T-helper 1 cell treated with Interleukin-12 subunit alpha and Interleukin-12 subunit beta and Interleukin-4 antibody, amounts not matched to agents 30 ng/mL and 1 ng/mL, for 36 hours (primary cell): ENCODE measurements around the gene GPR108. TPM values are rescaled to one million over a fixed set of nuclear protein-coding genes. Genes with fewer than 3 reads are reported as not detected.

Source experiments
- intact Hi-C: fragments of 100-400 bp; cut with micrococcal nuclease; formaldehyde crosslinking; loops from one replicate; pipeline ENCODE4 v1.15.1; 2024
- total RNA-seq: library from RNA; stranded (reverse); gene quantifications from 2 replicates; pipeline ENCODE4 v1.2.3, GENCODE V29; 2022

The GPR108 gene
- total RNA-seq, 1 donor from 2014 or later, result 100.0 TPM

DNA sequence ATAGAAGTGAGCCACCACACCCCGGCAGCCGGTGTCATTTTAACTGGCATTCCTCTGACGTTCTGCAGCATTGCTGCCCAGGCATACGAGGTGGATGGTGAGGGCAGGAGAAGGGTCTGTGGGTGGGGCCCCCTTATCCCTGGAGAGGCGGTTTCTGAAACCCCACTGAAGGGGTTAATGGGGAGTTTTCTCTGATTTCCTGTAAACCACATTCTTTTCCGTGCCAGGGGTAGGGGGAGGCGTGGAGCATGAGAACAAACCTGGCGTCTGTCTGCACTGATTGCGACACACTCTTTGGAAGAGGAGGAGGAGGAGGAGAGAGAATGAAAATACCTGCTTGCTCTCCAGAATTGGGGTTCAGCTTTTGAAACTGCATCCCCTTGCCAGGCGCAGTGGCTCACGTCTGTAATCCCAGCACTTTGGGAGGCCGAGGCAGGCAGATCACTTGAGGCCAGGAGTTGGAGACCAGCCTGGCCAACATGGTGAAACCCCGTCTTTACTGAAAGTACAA is 14.2 kb downstream of the GPR108 start:
- intact Hi-C loops, result no loop called here

DNA sequence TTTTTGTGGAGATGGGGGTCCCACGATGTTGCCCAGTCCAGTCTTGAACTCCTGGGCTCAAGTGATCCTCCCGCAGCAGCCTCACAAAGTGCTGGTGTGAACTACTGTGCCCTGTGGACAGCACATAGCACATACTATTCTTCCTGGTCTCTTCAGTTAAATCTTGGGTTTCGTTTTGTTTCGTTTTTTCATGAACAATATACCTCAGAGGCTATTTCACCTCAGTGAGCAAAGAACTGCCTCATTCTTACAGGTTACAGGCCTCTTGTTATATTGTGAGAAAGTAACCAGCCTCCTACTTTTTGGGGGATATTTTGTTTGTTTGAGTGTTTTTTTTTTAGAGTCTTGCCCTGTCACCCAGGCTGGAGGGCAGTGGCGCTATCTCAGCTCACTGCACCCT is 15.6 kb downstream of the GPR108 start:
- intact Hi-C loops, result no loop called here

DNA sequence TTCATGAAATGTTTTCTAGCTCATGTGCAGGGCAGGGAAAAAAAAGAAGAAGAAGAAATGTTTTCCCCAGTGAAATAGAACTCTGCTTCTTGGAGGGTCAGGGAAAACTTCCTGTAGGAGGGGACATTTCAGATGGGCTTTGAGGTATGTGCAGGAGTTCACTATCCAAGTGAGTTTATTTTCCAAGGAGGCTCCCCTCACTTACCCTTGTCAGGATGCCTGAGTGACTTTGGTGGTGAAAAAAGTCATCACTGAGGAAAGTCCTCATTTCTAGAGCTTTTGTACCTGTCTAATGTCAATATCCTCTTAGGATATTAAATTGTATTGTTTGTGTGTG is 16.3 kb downstream of the GPR108 start:
- intact Hi-C loops, result no loop called here

DNA sequence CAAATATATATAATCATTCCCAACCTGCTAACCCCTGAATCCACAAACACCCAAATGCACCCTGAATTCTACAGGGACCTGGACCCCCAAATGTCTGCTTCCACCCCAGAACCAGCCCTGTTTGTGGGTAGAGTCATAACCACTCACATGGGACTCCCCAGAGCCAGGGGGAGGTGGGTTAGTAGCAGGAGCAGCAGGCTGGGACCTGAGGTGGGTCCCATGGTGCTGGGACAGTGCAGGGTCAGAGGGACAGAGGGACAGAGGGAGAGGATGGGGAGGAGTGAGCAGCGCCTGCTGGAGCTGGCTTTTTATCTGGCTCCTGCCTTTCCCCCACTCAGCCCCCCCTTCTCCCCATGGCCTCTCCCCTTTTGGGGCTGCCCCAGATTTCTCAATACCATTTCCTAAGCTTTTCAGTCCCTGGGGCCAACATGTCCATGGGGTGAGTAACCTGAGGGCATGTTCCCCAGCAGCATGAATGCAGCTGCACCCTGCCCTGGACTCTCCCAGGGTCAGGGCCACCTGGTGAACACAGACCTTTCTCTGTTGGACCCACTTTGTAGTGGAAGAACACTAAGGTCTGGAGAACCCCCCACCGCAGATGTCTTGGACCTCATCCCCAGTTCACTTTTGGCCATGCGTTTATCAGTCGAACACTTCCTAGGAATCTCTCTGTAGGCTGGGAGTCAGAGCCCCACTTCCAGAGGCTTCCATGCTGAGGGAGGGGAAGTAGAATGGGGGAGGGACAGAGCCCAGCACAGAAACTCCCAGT is 16.8 kb downstream of the GPR108 start, which contains the start of gene C3:
Gene C3 (minus strand): TSS at position 282 of the 769 bp plus-strand sequence. CDS start 61 bp downstream, at position 221.
- intact Hi-C loops, result no loop called here

DNA sequence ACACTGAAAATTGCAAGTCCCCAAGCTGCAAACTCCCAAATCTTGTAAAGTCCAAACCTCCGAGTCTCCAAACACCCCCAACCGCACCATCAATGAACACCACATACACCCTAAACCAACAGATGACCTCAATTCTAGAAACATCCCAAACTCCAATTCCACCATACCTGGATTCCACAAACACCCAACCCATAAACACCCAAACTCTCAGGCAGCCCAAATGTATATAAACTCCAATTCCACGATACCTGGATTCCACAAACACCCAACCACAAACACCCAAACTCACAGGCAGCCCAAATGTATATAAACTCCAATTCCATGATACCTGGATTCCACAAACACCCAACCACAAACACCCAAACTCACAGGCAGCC is 17.4 kb downstream of the GPR108 start:
- intact Hi-C loops, result loop anchor here (1.0 to 5.0 kb wide), 4 partner anchors 16 to 203 kb away; no protein-coding TSS in a partner anchor

DNA sequence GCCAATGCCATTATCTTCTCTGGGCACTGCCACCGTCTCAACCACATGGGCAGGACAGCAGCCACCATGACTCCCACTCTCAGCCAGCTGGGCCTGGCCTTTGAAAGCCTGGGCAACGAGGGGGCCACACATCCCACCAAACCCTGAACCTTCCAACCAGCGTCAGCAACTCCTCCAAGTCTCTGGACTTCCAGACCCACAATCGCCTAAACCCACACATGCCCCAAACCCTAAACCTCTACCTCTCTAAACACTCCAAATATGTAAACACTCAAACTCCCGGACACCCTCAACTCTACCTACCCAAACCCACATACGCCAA is 17.9 kb downstream of the GPR108 start:
- intact Hi-C loops, result loop anchor here (1.0 to 5.0 kb wide), 4 partner anchors 17 to 202 kb away; no protein-coding TSS in a partner anchor

DNA sequence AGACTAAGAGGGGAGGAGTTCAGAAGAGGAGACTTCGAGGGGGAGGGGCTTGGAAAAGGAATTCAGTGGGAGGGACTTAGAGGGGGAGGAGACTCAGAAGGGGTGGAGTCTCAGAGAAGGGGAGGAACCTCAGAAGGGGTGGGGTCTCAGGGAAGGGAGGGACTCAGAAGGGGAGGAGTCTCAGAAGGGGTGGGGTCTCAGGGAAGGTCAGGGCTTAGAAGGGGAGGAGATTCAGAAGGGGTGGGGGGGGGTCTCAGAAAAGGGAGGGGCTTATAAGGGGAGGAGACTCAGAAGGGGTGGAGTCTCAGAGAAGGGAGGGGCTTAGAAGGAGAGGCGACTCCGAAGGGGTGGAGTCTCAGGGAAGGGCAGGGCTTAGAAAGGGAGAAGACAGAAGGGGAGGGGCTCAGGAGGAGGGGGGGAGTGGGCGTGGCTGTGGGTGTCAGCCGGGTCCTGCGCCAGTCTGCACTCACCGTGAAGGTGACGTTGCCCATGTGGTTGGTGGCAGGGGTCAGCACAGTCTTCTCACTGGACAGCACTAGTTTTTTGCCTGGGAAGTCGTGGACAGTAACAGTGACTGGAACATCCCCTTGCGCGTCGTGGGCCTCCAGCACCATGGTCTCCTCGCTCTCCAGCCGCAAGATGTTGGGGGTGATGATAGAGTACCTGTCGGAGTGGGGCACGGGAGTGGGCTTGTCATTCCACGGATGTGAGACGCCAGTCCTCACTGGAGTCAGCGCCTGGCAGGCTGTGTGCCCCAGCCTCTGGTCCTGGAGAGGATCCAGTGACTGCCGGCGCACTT is 18.4 kb downstream of the GPR108 start:
- intact Hi-C loops, result loop anchor here (1.0 to 5.0 kb wide), 6 partner anchors 17 to 202 kb away; partner anchors contain the start of gene SH2D3A

DNA sequence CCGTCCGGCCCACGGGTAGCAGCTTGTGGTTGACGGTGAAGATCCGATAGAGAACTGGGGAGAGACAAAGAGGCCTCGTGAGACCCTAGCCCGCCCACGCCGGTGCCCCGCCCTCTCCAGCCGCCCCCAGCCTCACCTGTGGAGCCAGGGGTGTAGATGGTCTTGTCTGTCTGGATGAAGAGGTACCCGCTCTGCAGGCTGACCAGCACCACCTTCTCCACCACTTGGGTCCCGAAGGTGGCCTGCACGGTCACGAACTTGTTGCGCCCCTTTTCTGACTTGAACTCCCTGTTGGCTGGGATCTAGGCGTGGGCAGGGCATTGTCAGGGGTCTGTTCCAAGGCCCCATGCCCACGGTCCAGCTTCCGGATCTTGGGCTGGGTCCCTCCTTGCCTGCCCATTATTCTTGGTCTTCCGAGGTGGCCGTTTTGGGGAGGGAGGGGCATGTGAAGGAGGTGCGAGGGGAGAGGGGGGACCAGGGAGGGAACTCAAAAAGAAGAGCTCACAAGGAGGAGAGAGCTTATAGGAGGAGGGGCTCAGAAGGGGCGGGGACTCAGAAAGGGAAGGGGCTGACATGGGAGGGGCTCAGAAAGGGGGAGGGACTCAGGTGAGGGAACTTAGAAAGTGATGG is 19.2 kb downstream of the GPR108 start:
- intact Hi-C loops, result loop anchor here (1.0 to 5.0 kb wide), 4 partner anchors 35 to 201 kb away; partner anchors contain the start of gene SH2D3A

DNA sequence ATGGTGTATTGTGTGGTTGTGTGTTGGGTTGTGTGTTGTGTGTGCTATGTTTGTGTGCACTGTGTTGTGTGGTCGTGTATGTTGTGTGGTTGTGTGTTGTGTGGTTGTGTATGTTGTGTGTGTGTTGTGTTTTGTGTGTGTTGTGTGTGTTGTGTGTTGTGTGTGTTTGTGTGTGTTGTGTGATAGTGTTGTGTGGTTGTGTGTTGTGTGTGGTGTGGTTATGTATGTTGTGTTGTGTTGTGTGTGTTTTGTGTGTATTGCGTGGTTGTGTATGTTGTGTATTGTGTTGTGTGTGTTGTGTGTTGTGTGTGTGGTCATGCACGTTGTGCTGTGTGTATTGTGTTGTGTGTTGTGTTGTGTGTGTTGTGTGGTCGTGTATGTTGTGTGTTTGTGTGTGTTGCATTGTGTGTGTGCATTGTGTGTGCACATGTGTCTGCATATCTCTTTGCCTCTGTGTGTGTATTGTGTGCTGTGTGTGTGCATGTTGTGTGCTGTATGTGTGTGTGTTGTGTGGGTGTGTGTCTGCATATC is 19.9 kb downstream of the GPR108 start:
- intact Hi-C loops, result loop anchor here (5.0 kb wide), 1 partner anchor 200 kb away; no protein-coding TSS in a partner anchor

DNA sequence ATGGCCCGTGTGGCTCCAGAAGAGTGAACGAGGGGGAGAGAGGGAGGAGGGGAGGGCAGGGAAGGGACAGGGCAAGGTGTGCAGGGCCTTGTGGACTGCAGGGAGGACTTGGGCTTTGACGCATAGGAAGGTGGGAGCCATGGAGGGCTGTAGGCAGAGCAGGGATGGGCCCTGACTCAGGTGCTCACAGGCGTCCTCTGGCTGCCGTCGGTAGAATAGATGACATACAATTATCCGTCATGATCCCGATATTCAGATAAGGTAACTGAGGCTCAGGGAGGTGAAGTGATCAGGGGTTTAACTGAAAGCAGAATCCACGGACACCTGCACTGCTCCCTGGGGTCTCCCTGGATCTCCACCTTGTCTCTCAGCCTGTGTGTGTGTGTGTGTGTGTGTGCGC is 20.3 kb downstream of the GPR108 start:
- intact Hi-C loops, result loop anchor here (5.0 kb wide), 1 partner anchor 200 kb away; no protein-coding TSS in a partner anchor

DNA sequence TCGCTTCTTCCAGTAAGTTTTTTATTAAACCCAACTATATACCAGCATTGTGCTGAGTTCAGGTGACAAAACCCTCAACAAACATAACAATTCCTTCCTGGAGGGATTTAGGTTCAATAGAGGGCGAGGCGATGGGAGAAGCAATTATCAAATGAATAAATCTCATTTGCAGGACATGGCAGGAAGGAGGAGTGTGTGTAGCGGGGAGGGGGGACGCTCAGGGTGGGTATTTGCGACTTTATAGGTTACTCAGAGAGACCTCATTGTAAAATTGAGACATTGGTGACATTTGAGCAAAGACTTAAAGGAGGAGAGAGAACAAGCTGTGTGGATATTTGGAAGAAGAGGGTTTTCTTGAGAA is 20.8 kb downstream of the GPR108 start:
- intact Hi-C loops, result loop anchor here (5.0 kb wide), 1 partner anchor 199 kb away; no protein-coding TSS in a partner anchor

DNA sequence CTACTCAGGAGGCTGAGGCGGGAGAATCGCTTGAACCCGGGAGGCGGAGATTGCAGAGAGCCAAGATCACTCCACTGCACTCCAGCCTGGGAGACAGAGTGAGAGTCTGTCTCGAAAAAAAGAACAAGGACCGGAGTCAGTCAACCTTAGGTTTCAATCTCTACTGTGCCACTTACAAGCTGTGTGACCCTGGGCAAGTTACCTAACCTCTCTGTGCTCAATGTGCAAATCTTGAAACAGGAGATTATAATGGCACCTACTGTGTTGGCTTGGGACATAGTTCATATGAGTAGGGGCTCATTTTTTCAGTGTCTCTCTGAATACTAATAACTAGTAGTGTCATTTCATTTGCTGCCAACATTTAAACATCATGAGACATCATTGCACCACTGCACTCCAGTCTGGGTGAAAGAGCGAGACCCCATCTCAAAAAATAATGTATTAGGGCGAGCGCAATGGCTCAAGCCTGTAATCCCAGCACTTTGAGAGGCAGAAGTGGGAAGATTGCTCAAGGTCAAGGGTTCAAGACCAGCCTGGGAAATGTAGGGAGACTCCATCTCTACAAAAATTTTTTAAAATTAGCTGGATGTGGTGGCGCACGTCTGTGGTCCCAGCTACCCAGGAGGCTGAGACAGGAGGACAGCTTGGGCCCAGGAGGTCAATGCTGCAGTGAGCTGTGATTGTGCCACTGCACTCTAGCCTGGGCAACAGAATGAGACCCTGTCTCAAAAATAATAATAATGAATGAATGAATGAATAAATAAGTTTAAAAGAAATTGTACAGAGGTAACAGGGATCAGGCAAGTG is 22.4 kb downstream of the GPR108 start:
- intact Hi-C loops, result loop anchor here (5.0 kb wide), 1 partner anchor 198 kb away; no protein-coding TSS in a partner anchor

DNA sequence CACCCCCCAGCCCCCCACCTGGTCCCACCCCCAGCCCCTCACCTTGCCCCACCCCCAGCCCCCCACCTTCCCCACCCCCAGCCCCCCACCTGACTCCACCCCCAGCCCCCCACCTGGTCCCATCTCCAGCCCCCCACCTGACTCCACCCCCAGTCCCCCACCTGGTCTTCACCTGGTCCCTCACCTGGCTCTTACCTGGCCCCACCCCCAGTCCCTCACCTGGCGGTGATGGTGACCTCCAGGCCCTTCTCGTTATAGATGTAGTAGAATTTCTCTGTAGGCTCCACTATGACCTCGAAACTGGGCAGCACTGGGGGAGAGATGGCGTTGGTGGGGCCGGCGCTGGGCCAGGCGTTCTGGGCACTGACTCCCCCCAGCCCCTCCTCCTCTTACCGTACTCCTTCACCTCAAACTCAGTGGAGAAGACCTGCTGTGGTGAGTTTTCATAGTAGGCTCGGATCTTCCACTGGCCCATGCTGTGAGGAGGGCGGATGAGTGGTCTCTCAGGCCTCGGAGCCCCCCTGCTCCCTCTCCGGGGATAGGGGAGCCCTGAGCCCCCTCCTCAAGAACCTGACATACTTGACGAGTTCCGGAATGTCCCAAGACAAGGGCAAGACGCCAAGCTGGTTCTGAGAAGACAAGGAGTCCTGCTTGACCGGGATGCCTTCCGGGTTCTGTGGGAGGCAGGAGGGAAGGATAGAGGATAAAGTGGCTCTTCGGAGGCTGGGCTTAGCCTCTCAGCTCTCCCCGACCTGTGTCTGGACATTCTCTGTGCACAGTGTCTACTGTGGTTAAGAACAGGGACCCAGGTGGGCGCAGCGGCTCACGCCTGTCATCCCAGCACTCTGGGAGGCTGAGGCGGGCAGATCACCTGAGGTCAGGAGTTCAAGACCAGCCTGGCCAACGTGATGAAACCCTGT is 23.3 kb downstream of the GPR108 start:
- intact Hi-C loops, result no loop called here

DNA sequence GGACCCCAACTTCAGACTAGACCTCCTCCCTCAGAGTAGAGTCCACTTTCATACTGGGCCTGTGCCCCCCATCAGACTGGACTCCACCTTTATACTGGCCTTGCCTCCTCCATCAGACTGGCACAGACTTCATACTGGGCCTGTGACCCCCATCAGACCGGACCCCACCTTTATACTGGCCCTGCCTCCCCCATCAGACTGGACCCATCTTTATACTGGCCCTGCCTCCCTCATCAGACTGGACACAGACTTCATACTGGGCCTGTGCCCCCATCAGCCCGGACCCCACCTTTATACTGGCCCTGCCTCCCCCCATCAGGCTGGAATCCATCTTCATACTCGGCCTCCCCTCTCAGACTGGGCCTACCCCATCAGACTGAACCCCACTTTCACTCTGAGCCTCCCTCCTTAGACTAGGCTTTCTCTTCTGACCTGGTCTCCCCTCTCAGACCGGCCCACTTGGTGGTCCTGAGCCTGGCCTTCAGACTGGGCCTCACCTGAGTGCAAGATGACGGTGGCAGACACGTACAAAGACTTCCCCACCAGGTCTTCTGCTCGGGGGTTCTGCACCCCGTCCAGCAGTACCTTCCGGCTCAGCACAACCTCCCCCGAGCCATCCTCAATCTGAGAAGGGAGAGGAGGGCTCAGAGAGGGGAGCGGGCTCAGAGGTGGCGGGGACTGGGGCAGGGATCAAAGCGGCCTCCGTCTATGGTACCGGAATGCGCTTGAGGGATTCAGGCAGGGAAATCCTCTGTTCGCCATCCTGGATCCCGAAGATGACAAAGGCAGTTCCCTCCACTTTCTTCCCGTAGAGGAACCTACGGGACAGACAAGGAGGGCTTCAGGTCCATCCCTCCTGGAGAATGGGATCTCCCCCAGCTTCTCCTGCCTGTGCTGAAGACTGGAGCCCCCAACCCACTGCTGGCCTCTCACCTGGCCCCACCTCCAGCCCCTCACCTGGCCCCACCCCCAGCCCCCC is 24.4 kb downstream of the GPR108 start:
- intact Hi-C loops, result no loop called here

DNA sequence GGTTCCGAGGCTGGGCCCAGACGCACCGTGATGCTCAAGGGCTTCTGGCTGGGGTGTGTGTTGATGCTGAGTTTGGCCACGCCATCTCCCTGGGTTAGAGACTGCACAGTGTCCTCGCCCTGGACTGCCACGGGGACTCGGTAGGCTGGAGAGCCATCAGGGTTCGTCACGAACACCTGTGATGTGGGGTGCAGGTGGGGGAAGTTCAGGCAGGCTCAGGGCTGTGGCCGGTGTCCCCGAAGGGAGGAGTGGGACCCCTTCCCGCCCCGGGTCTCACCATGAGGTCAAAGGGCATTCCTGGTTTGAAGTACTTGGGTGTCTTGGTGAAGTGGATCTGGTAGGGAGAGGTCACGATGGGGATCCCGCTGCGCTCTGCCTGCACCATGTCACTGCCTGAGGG is 25.1 kb downstream of the GPR108 start:
- intact Hi-C loops, result no loop called here

DNA sequence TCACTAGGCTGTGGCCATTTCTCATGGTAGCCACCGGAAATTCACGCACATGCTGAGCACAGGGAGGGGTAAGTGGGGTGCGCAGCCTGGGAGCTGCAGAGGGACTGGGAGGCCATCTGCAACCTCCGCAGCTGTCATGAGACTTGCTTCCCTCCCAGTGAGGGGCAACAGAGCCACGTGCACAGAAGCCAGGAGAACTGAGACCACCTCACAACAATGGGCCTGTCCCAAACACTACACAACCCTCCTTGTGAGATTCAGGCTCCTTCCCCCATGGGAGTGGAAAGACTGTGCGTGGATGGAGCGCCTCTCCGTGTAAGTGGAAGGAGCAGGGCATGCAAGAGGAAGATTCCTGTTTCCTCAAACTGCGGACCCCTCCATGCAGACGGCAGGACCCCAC is 25.8 kb downstream of the GPR108 start:
- intact Hi-C loops, result no loop called here

DNA sequence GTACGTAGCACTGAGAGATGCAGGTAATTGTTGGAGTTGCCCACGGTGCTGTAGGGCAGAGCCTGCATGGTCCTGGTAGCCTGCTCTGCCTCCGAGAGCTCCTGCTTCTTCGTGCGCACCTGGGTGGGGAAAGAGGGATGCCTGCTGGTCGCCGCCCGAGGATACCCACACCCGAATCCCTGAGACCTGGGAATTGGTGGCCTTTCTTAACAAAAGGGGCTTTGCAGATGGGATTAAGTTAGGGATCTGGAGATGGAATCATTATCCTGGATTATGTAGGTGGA is 26.4 kb downstream of the GPR108 start:
- intact Hi-C loops, result no loop called here

DNA sequence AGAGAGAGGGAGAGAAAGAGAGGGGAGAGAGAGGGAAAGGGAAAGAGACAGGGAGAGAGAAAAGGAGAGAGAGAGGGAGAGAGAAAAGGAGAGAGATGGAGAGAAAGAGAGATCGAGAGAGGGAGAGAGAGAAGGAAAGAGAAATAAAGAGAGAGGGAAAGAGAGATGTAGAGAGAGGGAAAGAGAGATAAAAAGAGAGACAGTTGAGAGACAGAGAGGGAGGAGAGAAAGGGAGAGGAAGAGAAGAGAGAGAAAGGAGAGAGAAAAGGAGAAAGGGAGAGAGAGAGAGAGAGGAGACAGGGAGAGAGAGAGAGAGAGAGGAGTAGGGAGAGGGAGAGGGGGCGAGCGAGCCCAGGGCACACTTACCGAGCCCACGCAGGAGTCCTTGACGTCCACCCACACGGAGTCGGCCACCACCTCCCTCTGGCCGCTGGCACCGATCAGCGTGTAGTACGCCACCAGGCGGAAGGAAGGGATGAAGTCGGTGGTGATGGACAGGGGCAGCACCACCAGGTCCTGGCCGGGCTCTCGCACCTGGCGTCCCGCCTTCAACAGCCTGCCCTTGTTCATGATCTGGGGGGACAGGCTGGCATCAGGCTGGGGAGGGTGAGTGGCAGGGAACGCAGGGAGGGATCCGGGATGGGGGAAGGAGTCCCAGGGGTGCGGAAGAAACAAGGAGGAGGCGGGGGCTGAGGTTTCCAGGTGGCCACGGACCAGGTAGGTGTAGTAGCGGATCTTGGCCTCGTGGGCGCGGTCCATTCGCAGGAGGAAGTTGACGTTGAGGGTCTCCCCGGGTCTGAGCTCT is 26.9 kb downstream of the GPR108 start:
- intact Hi-C loops, result no loop called here
